ENCODE data around the gene PCBP3. TPM values are rescaled to one million over a fixed set of nuclear protein-coding genes. Genes with fewer than 3 reads are reported as not detected.
"Not testable (repeated sequence)": the region's sequence is repeated elsewhere in the genome, so short reads cannot be mapped to it uniquely, and the experiment has no call there.

The PCBP3 gene
- total RNA-seq, 1 donor from 2014 or later = 0.13 TPM

DNA sequence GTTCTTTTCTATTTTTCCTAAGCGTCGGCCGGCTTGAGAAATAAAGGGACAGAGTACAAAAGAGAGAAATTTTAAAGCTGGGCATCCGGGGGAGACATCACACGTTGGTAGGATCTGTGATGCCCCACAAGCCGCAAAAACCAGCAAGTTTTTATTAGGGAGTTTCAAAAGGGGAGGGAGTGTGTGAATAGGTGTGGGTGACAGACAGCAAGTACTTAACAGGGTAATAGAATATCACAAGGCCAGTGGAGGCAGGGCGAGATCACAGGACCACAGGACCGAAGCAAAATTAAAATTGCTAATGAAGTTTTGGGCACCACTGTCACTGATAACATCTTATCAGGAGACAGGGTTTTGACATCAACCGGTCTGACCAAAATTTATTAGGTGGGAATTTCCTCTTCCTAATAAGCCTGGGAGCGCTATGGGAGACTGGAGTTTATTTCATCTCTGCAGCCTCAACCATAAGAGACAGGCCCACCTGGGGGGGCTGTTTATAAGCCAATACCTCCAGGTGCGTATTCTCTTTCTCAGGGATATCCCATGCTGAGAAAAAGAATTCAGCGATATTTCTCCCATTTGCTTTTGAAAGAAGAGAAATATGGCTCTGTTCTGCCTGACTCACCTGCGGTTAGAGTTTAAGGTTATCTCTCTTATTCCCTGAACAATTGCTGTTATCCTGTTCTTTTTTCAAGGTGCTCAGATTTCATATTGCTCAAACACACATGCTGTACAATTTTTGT lies 332.3 kb downstream of the PCBP3 start:
- not testable (repeated sequence) for DNase-seq (ENCODE audit: low read depth in 2 of 2)

DNA sequence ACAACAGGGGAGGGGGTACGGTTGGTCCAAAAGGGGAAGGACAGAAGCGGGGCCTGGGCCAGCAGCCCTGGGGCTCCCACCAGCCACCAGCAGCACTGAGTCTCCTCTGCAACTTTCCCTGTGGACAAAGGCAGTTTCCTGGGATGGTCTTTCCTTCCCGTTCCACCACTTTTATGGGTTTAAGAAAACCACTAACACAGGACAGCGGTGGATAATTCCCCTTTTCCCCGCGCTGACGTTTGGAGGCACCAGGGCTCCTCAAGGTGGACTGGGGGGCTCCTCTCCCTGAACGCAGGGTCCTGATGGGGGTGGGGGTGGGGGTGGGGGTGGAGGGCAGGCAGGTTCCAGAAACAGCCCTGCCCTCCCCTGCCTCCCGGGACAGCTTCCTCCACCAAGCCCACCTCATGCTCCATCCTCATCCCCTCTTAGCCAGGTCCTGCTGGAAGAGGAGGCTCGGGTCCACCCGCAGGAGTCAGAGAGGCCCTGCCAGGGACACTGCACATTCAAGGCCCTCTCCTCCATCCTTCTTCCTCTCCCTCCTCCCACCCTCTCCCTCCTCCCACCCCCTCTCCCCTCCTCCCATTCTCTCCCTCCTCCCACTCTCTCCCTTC lies 333.3 kb downstream of the PCBP3 start:
- DNase-seq (ENCODE audit: low read depth in 2 of 2) = no peak

DNA sequence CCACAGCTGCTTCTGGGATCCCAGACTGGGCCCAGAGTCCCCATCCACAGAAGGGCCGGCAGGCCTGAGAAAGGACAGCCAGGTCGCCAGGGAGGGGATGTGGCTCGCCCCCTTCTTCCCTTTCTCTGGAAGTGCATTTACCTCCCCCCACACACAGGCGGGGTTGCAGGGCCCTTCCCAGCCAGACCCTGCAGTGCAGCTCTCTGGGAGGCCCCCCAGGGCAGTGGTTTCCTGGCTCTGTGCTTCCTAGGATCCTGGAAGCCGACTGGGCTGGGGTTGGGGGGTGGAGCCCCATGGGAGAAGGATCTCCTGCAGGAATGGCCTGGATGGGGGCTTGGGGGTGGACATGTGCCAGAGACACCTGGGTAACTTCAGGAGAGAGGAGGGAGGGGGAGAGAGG lies 333.9 kb downstream of the PCBP3 start:
- no peak for DNase-seq (ENCODE audit: low read depth in 2 of 2)

DNA sequence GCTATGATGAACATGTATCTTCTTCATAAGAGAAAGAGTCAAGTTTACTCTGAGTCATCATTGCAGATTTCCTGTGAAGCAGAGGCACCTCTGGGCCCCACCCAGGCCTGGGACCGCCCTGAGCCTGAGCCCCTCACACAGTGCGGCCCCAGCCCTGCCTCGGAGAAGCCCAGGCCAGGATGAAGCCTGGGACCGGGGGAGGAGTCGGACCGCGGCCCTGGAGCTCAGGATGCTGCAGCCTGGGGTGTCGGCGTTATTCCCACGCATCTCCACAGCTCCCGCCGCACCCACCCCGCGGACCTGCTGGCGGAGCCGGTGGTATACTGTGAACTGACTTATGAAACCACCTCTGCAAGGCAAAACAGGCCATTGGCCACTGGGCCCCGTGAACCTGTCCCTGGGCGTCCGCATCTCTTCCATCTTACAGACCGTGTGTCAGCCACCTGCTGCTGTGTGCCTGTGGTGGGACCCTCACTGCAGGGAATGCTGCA lies 335.7 kb downstream of the PCBP3 start:
- no peak for DNase-seq (ENCODE audit: low read depth in 2 of 2)

DNA sequence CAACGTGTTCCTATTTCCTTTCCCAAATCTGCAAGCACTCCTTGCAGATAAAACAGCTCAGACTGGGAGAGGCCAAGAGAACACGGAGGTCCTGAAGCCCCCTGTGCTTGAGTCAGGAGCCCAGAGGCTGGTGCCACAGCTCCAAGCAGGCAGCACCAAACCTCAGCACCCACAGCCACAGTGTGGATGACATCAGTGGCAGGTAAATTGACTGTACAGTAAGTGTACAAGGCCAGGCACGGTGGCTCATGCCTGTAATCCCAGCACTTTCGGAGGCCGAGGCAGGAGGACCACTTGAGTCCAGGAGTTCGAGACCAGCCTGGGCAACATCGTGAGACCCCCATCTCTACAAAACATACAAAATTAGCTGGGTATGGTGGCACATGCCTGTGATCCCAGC lies 336.1 kb downstream of the PCBP3 start:
- DNase-seq (ENCODE audit: low read depth in 2 of 2) = no peak

DNA sequence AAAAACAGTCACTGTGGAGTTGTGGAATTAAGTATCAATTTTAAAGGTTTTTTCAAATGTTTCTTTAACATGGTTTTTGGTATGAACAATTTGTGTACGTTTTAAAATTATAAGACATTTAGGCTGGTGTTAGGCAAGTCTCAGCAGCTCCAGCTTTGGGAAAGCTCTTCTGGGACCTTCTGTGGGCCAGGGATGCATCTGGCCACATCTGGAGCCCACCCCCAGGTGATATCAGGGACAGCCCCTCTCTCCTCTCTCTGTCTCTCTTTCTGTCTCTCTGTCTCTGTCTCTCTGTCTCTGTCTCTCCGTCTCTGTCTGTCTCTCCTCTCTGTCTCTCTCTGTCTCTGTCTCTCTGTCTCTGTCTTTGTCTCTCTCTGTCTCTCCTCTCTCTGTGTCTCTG lies 336.7 kb downstream of the PCBP3 start:
- no peak for DNase-seq (ENCODE audit: low read depth in 2 of 2)

DNA sequence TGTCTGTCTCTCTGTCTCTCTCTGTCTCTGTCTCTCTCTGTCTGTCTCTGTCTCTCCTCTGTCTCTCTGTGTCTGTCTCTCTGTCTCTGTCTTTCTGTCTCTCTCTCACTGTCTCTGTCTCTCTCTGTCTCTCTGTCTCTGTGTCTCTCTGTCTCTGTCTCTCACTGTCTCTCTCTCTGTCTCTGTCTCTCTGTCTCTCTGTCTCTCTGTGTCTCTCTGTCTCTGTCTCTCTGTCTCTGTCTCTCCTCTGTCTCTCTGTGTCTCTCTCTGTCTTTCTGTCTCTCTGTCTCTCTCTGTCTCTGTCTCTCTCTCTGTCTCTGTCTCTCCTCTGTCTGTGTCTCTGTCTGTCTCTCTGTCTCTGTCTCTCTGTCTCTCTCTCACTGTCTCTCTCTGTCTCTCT lies 337.2 kb downstream of the PCBP3 start:
- DNase-seq (ENCODE audit: low read depth in 2 of 2) = no peak

DNA sequence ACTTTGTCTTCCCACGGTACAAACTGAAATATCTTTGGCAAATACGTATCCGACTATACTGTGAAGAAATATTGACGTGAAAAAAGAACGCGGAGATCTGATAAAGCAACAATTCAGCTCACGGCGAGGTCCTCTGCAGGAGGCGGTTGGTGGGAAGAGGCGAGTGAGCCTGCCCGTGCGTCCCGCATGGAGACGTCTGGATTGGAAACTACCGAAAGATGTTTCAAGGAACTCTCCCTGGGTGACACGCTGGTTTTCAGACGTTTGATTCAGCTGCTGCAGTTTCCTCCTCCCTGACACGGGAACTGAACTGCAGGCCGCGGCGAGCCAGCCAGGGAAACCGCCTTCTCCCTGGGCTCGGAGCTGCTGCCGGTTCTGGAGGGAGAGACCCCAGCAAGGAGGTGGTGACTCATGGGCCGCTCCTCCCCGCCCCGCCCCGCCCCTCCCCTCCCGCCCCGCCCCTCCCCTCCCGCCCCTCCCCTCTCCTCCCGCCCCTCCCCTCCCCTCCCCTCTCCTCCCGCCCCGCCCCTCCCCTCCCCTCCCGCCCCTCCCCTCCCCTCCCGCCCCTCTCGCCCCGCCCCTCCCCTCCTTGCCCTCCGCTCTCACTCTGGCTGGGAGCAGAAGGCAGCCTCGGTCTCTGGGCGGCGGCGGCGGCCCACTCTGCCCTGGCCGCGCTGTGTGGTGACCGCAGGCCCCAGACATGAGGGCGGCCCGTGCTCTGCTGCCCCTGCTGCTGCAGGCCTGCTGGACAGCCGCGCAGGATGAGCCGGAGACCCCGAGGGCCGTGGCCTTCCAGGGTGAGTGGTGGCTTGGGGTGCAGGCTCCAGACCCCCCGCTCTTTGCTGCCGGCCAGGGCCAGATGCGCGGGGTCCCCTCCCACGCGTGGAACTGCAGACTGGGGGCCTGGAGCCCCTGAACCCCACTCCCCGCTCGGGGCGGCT lies 337.9 kb downstream of the PCBP3 start, which contains the start of gene COL6A1:
Gene COL6A1 (plus strand): TSS at position 620 of the 941 bp plus-strand sequence. CDS start 81 bp downstream, at position 701.
- DNase-seq (ENCODE audit: low read depth in 2 of 2) = peak in 1 of 2 donors; percentile 83

DNA sequence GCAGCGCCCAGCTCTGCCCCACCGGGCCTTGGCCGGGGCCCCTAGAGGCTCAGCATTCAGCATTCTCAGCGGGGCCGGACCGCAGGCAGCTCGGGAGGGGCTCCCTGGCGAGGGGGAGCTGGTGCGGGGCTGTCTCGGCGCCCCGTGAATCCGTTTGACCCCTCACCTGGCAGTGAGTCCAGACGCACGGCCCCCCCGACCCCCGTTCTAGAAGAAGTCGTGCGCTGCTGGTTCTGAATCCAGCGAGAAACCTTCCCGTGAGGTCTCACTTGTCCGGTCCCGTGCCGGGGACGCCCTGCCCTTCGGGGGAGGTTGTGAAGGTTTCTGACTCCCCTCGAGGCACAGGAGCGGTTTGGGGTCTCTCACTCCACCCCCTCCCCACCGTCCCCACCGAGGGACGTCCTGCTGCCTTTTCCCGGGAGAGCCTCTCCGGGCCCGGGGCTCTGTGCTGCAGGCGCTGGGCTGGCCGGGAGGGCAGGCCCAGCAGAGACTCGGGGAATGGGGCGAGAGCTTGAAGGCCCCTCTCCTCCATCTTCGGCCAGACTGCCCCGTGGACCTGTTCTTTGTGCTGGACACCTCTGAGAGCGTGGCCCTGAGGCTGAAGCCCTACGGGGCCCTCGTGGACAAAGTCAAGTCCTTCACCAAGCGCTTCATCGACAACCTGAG lies 338.7 kb downstream of the PCBP3 start:
- DNase-seq (ENCODE audit: low read depth in 2 of 2) = no peak

DNA sequence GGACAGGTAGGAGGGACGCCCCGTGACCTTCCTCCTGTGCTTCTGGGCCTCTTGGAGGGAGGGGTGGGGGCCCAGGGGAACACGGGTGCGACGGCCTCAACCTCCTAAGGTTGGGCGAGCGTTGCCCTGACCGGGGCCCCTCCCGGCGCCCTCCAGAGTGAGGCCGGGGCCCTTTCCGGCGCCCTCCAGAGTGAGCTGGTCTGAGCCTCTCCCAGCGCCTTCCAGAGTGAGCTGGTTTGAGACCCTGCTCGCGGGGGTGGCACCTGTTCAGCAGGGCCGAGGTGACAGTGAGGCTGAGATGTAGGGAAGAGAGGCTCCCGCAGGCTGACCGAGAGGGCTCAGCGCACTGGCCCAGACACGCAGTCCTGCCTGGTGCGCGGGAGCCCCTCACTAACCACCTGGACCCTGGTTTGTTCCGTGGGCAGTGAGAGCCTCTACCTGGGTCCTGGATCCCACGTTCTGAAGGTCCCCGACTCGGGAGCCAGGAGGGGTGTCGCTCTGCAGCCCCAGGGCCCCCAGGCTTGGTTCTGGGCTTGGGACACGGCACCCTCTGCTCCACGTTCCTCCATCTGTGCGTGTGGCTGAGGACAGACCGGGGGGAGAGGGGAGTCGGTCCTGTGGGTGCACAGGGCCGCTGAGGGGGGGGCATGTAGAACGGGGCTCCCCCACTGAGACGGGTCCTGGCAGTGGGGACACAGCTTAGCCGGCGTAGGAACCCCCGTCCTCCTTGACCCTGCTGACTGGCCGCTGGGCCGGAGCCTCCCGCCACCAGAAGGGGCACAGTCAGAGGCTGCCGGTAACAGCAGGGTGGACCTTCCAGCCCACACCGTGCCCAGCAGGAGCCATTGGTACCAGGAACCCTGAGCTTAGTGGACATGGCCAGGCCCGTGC lies 339.5 kb downstream of the PCBP3 start:
- no peak for DNase-seq (ENCODE audit: low read depth in 2 of 2)

DNA sequence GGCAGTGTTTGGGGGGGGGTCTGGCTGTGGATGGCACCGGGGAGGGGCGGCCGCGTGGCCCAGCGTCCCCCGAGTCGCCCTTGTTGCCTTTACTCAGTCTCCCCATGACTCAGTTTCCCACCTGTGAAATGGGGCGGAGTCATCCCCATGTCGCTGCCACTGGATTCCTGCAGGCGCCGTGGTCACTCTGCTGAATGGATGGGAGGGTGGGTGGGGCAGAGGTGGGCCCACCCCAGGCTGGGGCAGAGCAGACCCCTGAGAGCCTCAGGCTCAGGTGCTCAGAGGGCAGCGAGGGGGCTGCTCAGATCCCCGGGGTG lies 340.1 kb downstream of the PCBP3 start:
- DNase-seq (ENCODE audit: low read depth in 2 of 2) = no peak

DNA sequence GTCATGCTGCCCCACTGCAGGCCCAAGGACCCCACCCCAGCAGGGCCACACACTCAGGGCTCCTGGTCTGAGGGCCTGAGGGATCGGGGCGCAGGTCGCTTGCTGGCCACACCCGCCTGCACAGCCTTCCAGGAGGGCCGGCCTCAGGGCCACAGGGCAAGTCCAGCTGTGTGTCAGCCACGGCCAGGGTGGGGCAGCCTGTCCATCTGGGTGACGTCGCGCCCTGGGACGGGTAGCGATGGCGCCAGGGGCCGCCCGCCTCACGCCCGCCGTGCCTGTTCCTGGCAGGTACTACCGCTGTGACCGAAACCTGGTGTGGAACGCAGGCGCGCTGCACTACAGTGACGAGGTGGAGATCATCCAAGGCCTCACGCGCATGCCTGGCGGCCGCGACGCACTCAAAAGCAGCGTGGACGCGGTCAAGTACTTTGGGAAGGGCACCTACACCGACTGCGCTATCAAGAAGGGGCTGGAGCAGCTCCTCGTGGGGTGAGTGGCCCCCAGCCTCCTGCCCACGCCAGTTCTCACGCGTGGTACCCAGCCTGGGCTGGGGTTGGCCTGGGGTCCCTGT lies 340.5 kb downstream of the PCBP3 start:
- no peak for DNase-seq (ENCODE audit: low read depth in 2 of 2)

DNA sequence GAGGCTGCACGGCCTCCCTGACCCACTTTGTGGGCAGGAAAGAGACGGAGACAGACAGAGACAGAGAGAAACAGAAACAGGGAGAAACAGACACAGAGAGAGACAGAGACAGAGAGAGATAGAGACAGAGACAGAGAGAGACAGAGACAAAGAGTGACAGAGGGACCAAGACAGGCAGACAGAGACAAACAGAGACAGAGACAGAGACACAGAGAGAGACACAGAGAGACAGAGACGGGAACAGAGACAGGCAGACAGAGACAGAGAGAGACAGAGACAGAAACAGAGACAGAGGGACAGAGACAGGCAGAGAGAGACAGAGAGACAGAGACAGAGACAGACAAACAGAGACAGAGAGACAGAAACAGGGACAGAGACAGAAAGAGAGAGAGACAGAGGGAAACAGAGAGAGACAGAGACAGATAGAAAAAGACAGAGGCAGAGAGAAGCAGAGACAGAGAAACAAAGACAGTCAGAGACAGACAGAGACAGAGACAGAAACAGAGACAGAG lies 341.1 kb downstream of the PCBP3 start:
- no peak for DNase-seq (ENCODE audit: low read depth in 2 of 2)

DNA sequence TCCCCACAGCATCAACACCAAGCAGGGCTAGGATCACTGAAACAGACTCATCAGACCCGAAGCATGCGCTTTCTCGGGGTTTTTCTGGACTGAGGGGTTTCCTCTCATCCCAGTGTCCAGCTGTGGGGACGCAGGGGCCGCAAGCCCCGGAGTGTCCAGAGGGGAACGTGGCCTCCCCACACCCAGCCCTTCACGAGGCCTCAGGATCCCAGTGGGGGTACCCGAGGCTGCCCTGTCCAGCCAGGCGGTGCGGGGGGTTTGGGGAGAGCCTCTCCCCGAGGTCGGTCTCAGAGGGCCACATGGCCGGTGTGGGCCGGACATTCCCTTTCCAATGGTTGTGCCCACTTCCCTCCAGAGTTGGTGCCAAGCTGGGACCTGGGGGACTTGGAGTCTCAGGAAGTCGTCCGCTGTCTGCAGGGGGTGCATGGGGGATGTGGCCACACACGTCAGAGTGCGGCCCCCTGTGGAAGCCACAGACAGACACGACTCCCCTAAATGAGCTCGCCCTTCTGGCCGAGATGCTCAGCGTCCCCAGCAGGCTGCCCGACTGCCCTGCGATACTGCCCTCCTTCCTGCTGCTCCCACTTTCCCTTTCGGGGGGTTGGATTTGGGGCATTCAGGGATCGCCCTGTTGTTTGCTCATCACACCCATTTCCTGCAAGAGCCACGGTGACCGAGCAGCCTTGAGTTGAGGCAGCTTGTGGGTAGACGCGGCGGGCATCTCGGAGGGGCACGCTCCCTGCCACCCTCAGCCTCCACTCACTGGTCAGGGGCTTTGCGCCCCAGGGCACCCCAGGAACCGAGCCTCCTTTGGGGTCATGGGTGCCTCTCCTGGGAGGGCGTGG lies 342.2 kb downstream of the PCBP3 start:
- DNase-seq (ENCODE audit: low read depth in 2 of 2) = no peak

DNA sequence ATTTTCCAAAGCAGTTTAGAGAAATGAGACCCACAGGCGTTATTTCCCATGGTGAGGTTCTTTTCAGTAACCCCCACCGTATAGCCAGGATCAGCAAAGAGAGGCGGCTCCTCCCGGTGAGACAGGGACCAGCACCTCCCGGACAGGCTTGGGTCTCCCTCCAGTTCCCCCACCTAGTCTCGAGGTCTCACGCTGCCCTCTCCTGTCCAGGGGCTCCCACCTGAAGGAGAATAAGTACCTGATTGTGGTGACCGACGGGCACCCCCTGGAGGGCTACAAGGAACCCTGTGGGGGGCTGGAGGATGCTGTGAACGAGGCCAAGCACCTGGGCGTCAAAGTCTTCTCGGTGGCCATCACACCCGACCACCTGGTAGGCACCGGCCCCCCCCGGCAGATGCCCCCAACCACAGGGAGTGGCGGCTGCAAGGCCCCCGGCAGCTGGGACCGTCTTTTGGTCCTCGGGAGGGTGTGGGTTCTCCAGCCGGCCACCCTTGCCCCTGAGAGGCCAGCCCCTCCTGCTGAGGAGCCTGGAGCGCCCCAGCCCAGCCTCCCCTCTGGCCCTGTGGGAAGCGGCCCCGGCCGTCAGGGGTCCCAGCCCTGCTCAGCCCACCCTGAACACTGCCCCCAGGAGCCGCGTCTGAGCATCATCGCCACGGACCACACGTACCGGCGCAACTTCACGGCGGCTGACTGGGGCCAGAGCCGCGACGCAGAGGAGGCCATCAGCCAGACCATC lies 343.0 kb downstream of the PCBP3 start:
- no peak for DNase-seq (ENCODE audit: low read depth in 2 of 2)

DNA sequence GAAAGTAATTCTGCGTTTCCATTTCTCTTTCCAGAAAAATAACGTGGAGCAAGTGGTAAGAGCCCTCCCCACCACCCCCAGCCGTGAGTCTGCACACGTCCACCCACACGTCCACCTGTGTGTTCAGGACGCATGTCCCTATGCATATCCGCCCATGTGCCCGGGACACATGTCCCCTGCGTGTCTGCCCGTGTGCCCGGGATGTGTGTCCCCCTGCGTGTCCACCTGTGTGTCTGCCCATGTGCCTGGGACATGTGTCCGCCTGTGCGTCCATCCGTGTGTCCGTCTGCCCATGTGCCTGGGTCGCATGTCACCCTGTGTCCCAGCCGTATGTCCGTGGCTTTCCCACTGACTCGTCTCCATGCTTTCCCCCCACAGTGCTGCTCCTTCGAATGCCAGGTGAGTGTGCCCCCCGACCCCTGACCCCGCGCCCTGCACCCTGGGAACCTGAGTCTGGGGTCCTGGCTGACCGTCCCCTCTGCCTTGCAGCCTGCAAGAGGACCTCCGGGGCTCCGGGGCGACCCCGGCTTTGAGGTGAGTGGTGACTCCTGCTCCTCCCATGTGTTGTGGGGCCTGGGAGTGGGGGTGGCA lies 343.7 kb downstream of the PCBP3 start:
- no peak for DNase-seq (ENCODE audit: low read depth in 2 of 2)

DNA sequence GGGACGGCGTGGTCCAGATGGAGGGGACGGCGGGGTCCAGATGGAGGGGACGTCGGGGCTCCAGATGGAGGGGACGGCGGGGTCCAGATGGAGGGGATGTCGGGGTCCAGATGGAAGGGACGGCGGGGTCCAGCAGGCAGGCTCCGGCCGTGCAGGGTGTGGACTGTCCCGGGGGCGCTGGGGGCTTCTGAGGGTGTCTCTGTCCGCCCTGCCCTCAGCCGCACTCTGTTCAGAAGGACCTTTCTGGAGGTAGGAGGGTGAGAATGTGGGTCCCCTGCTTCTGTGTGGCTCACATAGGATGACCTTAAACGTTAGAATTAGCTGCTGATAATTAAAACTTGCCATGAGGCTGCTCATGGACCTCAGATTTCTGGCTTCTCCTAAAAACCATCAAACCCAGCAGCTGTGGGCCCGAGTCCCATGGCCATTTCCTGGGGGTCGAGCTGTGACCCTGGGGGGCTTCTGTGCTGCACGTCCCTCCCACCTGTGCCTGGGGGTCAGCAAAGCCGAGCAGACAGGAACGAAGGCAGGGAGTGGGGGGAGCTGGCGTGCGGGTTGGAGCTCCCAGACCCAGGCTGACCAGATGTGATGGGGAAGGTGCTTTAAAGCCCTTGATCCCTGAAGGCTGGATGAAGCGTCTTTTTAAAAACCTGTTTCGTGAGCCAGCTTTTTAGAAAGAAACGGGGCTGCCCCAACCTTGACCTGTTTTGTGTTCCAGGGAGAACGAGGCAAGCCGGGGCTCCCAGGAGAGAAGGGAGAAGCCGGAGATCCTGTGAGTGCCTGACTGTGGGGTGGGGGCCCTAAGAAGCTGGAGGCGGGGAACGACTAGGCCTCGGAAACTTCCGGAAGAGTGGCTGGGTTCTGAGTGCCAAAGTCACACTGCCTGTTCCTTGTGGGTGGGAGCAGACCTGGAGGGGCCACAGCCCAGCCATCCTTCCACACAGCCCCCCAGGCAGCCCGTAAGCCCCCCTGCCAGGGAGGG lies 345.1 kb downstream of the PCBP3 start:
- DNase-seq (ENCODE audit: low read depth in 2 of 2) = no peak
